AG20443 (cell line): ENCODE measurements around the gene NPFFR1.

Experiments used
- DNase-seq: peaks from one replicate; pipeline ENCODE4 v3.0.0; 2012; ENCODE audit warnings: low spot score, mixed read lengths

The NPFFR1 gene

DNA sequence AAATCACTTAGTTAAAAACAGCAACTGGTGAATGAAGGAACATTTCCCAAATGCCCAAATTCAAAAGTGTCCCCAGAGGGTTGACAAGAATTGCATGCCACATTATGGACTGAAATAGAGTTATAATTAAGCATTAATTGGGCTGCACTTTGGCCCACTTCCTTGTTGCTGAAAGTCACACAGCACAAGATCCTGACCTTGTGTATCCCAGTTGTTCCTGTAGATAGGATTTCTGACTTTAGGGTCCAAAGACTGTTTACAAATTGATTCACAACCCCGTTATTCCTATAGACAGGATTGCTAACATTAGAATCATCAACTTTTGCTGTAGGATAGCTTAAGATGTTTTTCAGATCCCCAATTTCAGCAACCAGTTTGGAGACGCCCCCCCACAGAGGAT, 31.5 kb upstream of the NPFFR1 start:
- no peak for DNase-seq

DNA sequence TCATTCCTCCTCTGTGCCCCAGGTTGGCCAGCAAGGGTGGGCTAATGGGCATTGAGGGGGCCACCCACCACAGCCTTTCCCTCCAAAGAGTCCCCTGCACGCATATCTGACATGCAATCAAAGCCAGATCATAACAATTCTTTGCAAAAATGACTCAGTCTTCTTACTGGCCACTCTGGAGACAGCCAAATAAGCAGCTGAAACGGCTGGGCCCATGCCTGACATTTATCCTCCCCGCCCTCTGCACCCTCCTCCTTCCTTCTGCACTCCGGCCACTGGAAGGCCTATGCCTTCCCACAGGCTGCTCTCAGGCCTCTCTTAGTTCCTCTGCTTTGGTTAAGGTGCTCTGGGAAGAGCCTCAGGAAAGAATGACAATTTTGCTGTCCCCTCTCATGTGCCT, 29.2 kb upstream of the NPFFR1 start:
- peak; percentile 84 for DNase-seq

DNA sequence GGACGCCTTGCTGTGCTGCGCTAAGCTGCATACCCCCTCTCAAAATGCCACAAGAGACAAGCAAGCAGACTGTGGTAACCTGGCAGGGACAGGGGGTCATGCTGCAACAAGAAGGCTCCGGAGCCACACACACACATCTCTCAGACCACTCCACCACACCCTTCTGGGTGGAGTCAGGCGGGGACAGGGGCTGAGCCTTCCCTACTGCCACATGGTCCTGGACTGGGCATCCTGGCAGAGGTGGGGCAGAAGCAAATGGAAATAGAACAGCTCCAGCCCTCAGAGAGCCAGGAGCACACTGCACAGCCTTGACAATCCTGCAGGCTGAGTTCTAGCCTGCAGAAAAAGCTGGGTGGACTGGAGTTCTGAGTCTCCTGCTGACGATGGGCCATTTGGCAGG, 28.4 kb upstream of the NPFFR1 start:
- DNase-seq, result no peak

DNA sequence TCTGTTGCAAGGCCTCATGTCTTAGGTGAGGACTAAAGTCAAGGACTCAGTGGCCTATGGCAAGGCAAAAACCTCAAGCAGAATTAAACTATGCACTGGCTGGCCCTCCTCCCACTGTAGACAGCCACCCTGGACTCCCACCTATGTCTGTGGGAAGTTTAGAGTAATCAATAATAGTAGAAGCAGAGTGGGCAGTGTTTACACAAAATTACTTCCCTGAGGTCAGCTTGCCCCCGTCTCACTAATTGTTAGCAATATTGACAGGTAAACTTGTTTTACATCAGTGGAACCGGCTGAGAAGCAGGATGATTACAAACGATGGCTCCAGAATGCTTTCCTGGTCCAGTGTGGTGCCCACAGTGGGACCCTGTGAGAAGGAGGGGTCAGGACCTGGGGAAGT, 27.9 kb upstream of the NPFFR1 start:
- DNase-seq, result no peak

- no peak for DNase-seq
Observed at GRCh38 chr10:70309661-70310060, 25.9 kb upstream of the NPFFR1 start.

DNA sequence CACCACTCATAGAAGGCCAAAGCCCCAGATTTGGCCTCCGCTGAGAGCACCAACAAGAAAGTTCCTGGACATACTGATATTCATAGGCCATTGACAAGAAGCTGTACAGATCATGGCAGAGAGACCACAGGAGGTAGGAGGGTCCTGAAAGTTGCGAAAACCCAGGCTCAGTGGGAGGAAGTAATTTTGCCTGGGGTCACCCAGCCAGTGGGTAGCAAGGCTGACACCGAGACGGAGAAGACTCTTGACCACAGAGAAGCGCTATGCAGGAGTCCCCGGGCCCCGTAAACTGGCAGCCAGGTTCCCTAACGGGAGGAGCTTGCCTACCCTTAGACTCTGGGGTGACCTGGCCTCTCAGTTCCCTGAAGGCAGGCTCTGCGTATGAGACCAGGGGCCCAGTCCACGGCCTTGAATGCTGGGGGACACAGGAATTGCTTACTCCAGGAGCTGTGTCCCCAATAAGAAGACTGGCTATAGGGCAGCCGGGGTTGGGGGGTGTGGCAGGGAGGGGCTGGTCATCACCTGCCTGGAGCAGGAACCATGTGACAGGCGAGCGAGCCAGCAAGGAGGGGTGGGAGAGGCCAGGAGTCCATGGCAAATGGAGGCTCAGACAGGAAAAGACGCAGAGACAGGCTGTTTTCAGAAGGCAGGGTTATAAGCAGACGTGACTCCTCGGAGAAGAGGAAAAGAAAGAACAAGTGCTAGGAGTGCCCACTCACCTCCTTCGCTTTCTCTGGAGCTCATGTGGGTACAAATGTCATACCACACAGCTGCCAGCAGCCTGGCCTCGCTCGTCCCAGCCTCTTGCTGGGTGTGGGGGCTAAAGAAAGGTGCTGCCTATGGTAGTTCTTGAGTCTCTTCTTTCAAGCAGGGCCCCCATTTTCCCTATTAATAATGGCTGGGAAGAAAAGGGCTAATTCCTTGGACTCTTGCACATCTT, 24.6 kb upstream of the NPFFR1 start:
- no peak for DNase-seq

DNA sequence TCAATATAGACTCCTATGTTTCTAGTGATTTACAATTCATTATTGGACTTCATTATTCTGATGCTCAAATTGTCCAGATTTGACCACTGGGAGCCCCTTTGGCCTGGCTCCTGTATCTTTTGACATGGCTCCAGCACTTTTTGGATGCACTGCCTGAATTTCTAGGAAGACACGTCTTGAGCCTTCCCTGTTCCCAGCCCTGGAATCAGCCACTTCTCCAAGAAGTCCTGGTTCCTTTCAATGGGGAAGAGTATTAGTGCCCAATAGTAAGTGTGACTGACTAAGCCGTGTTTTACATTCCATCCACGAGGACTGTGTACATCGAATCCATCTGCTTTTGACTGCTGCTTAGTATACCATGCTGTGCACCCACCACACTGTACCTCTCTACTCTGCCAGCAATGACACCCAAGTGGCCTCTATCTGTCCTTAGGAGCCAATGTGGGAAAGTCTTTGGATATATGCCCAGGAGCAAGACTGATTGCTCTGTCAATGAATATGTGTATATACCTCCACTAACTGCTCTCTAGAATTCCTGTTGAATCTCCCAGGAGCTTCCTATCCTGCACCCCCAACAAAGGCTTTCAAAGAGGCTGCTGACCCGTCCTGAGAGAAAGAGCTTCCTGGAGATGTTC, 23.2 kb upstream of the NPFFR1 start:
- DNase-seq, result no peak

DNA sequence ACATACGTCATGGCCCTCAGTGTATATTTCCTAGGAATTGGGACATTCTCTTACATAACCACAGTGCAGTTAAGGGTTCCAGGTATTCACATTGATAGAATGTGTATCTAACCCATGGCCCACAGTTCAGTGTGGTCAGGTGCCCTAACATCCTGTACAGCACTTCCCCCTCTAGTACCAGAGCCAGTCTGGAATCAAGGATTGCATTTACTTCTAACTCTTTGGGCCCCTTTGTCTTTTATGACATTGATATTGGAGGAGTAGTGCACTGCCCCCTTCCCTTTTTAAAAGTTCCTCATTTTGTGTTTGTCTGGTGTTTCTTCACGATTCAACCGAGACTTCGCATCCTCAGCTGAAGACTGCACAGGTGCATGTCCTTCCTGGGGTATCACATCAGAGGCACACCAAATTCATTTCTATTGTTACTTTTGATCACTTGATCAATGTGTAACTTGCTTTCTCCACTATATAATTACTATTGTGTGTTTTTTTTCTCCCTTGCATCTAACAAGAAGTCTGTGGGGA, 22.4 kb upstream of the NPFFR1 start:
- DNase-seq, result no peak

GRCh38 chr10:70303730-70304129, 19.9 kb upstream of the NPFFR1 start:
- no peak for DNase-seq

GRCh38 chr10:70302292-70302691, 18.5 kb upstream of the NPFFR1 start:
- peak; percentile 42 for DNase-seq

DNA sequence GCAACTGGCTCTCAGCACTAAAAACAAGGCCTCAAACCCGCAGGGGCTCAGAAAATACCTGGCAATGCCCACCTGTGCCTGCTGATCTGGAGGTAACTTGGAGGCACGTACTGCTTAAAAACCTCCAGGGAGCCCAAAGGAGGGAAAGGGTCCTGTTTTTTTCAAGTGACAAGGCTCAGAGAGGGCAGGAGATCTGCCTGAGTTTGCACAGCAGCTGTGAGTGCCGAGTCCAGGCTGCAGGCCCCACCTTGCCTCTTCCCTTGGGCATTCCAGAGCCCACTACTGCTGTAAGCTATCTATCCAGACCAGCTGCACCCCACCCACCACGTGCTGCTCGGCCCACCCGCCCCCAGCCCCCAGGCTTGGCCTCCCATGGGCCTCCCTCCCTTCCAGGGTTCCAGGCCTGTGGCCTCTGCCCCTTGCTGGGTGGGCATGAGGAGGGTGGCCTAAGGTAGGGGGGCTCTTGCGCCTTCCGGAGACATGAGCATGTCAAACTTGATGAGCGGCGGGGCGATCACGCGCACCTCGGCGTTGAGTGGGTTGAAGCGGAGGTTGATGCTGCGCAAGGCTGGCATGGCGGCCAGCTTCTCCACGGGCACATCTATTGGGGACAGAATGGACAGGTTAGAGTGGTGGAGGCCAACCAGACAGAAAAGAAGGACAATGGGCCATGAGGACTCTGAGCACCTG, 17.2 kb upstream of the NPFFR1 start:
- DNase-seq, result no peak

DNA sequence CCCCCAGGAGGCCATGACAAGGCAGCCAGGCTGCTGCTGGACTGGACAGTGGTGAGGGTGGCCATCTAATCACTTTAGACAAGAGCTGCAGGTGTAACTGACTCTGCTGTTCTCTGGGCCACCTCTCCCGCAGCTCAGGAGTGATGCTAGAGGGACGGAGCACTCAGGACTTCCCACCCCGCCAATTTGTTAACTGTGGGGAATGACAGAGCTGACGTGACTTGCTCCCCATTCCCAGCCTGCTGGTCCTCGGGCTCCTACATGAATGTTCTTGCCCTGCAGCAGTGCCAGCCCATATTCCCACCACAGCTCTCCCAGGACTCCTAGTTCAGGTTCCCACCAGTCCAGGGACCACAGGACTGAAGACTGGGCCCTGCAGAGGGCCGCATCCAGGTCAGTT, 16.7 kb upstream of the NPFFR1 start:
- no peak for DNase-seq

- DNase-seq, result no peak
Observed at GRCh38 chr10:70299876-70300275, 16.1 kb upstream of the NPFFR1 start.

DNA sequence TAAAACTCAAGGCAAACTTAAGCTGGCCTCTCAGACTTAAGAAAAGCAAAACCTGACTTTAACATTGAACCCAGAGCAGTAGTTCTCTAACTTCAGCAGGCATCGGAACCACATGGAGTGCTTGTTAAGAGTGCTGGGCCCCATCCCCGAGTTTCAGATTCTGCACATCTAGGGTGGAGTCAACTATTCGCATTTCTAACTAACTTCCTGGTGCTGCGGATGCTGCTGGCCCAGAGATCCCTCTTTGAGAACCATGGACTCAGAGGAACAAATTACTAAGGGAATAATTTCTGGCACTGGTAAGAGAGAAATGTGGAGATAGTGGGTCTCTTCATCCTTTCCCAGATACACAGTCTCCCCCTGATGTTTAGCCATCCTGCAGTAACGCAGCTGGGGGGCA, 14.6 kb upstream of the NPFFR1 start:
- no peak for DNase-seq

DNA sequence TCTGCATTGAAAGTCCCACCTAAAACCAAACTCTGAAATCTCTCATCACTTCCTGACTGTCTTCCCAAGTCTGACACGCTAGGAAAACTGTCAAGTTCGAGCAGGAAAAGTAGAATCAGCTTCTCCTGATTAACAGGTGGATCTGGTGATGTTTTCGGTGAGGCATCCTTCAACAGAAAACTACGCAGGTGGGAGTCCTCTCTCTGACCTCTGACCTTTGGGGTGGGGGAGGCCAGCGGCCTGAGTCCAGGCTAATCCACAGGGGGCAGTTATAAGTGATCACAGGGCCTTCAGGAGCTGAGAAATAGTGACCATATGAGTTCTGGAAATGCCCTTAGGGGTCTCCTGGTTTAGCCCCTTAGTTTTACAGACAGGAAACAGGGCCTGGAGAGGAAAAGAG, 13.4 kb upstream of the NPFFR1 start:
- DNase-seq, result no peak

DNA sequence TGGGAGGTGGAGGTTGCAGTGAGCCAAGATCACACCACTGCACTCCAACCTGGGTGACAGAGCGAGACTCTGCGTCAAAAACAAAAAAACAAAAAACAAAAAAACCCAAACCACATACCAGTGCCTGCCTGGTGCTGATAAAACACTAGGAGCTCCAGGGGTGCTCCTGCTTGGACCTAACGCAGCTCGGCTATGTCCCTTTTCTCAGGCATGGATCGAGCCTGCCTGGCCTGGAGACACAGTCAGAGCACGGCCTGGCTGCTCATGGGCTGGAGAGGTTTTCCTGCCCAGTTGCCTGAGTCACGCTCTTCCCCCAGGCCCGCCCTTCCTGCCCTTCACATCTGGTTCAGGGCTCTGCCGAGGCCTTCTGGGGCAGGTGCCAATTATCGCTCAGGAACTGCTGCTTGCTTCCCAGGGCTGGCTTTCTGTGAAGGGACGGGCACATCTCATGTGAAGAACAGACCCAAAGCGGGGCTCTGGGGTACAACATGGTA, 12.6 kb upstream of the NPFFR1 start:
- peak; percentile 97 for DNase-seq

- no peak for DNase-seq
Observed at GRCh38 chr10:70295926-70296325, 12.1 kb upstream of the NPFFR1 start.

GRCh38 chr10:70295321-70295720, 11.5 kb upstream of the NPFFR1 start:
- no peak for DNase-seq

DNA sequence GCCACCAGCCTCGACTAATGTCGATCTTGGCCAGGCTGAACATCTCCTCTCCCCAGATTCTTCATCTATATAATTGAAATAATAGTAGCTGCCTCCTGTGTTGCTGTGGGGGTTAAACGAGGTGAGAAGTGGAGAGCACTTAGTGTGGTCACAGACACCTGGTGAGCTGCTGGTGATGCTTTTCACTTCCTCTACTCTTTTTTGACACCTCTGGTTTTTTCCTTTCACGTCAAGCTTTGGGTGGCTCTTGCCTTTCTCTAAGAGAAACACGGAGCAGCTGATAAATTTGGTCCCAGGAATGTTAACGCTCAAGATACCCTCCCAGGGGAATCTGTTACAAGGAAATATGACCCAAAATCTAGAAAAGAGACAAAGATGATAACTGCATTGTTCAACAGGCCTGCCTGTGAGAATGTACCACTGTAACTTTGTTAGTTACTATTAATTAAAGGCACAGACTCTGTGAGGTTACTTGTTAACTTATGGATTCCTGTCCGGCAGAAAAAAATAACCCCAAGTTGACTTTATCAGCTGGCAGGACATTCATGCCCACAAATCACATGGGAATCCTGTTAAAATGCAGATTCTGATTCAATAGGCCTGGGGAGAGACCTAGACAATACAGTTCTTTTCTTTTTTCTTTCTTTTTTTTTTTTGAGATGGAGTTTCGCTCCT, 9.5 kb upstream of the NPFFR1 start:
- no peak for DNase-seq

GRCh38 chr10:70292004-70292403, 8.2 kb upstream of the NPFFR1 start:
- no peak for DNase-seq

DNA sequence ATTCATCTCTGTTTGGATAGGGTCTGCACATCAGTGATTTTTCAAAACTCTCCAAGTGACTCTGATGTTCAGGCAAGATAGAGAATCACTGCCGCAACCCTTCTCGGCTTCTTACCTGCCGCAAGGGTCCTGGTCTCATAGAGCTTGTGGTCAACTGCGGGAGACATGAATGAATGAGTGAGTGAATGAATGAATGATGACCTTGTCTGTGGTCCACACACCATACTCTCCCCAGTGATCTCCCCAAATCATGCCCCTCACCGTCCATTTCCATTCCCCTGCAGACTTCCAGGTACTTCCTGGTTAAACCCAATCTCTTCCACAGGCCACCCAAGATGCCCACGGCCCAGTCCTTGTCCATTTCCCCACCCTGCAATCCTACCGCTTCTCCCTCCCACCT, 5.9 kb upstream of the NPFFR1 start:
- no peak for DNase-seq

DNA sequence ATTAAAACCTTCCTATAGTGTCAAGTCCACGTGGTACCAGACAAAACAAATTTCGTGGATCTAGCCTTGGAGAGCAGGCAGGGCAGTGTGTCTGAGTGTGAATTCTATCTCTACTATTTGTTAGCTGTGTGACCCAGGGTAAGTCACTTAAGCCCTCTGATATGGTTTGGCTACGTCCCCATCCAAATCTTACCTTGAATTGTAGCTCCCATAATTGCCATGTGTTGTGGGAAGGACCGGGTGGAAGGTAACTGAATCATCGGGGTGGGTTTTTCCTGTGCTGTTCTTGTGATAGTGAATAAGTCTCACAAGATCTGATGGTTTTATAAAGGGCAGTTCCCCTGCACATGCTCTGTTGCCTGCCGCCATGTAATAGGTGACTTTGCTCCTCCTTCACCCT, 2.8 kb upstream of the NPFFR1 start:
- no peak for DNase-seq
